Measurements from ENCODE around the gene CEP250.
"Not testable (repeated sequence)": the region's sequence is repeated elsewhere in the genome, so short reads cannot be mapped to it uniquely, and the experiment has no call there.

Gene CEP250

GRCh38 chr20:35546127-35546526 lies 90.7 kb downstream of the CEP250 start:
- CTCF ChIA-PET = interaction anchor here (1.1 kb wide), 1 partner anchor 72 kb away, joined by 3 read pairs; no protein-coding TSS in a partner anchor
- no peak for TF ChIP-seq ZNF670 (tag by site-specific recombination; IDR thresholded peaks at IDR 0.05; ENCODE audit: low read depth)
- TF ChIP-seq MYNN (tag by site-specific recombination; IDR thresholded peaks at IDR 0.05; ENCODE audit: borderline replicate concordance) = no peak
- TF ChIP-seq SALL2 (tag by site-specific recombination; IDR thresholded peaks at IDR 0.05; ENCODE audit: borderline replicate concordance) = no peak
- peak; percentile 99 for TF ChIP-seq PRDM1 (tag by site-specific recombination; IDR thresholded peaks at IDR 0.05)
- H3K4me3 ChIP-seq (ENCODE audit: low read depth, low read length) = no peak overlapping the region
- peaks cover 4% of the 10 kb centered on the region; the same call in 1 of the 2 replicates for H3K4me1 ChIP-seq (ENCODE audit: control insufficient read depth, insufficient read depth, low read length)
- H3K36me3 ChIP-seq (ENCODE audit: control insufficient read depth in 2 of 2, insufficient read depth in 1 of 2, low read length in 2 of 2) = peaks cover 5 to 76% of the 10 kb centered on the region in 2 experiments; a peak in 2 of 3 replicates
- H3K9me3 ChIP-seq (ENCODE audit: control insufficient read depth, insufficient read depth, low read depth, low read length) = no peaks in the 10 kb centered on the region
- no peak overlapping the region for H3K27ac ChIP-seq (ENCODE audit: extremely low read depth, low read depth, low read length)
- POLR2A ChIA-PET = no interaction called here

- H3K4me3 ChIP-seq (ENCODE audit: low read depth, low read length) = no peak overlapping the region
- no peaks in the 10 kb centered on the region for H3K9me3 ChIP-seq (ENCODE audit: control insufficient read depth, insufficient read depth, low read depth, low read length)
- TF ChIP-seq ZFP41 (tag by site-specific recombination; IDR thresholded peaks at IDR 0.05; ENCODE audit: borderline replicate concordance) = no peak
- 0 out of 2 replicates have a peak, but pooled peaks have one; percentile 24 for TF ChIP-seq PRDM10 (tag by site-specific recombination; IDR thresholded peaks at IDR 0.05)
- POLR2A ChIA-PET = no interaction called here
- CTCF ChIA-PET = interaction anchor here (0.7 kb wide), 1 partner anchor 18 kb away, joined by 3 read pairs; no protein-coding TSS in a partner anchor
- H3K27ac ChIP-seq (ENCODE audit: extremely low read depth, low read depth, low read length) = no peak overlapping the region
- peaks cover 7 to 88% of the 10 kb centered on the region in 2 experiments; a peak in 2 of 3 replicates for H3K36me3 ChIP-seq (ENCODE audit: control insufficient read depth in 2 of 2, insufficient read depth in 1 of 2, low read length in 2 of 2)
- H3K4me1 ChIP-seq (ENCODE audit: control insufficient read depth, insufficient read depth, low read length) = no peaks in the 10 kb centered on the region
Observed at GRCh38 chr20:35547329-35547728, 91.9 kb downstream of the CEP250 start.

GRCh38 chr20:35551503-35551902 lies 96.1 kb downstream of the CEP250 start:
- POLR2A ChIA-PET = interaction anchor here (1.3 kb wide), 1 partner anchor 9 kb away, joined by 3 read pairs; no protein-coding TSS in a partner anchor
- Histone ChIP-seq H3K9me3 (ENCODE audit: control insufficient read depth, insufficient read depth, low read depth, low read length) (no peaks in the 10 kb centered on the region), H3K4me3 (ENCODE audit: low read depth, low read length) (no peak overlapping the region), H3K27ac (ENCODE audit: extremely low read depth, low read depth, low read length) (no peak overlapping the region), H3K4me1 (ENCODE audit: control insufficient read depth, insufficient read depth, low read length) (no peaks in the 10 kb centered on the region), H3K36me3 (ENCODE audit: control insufficient read depth in 2 of 2, insufficient read depth in 1 of 2, low read length in 2 of 2) (peaks cover 7 to 96% of the 10 kb centered on the region in 2 experiments; a peak in 2 of 3 replicates)
- CTCF ChIA-PET = interaction anchor here (1.1 kb wide), 1 partner anchor 69 kb away, joined by 4 read pairs; no protein-coding TSS in a partner anchor
- TF ChIP-seq EGR2 (tag by site-specific recombination; IDR thresholded peaks at IDR 0.05; ENCODE audit: low read depth) (peak; percentile 51), KLF1 (tag by site-specific recombination; IDR thresholded peaks at IDR 0.05) (peak; percentile 47; the same call in 1 of the 2 replicates), ZNF112 (tag by site-specific recombination; IDR thresholded peaks at IDR 0.05) (no peak), KLF17 (tag by site-specific recombination; IDR thresholded peaks at IDR 0.05) (peak; percentile 97)

GRCh38 chr20:35552914-35553313 lies 97.5 kb downstream of the CEP250 start:
- CTCF ChIA-PET = interaction anchor here (0.6 kb wide), 1 partner anchor 28 kb away, joined by 5 read pairs; no protein-coding TSS in a partner anchor
- TF ChIP-seq ZNF362 (tag by site-specific recombination; IDR thresholded peaks at IDR 0.05) (peak; percentile 91), ZNF140 (tag by site-specific recombination; IDR thresholded peaks at IDR 0.05) (no peak)
- H3K36me3 ChIP-seq (ENCODE audit: control insufficient read depth in 2 of 2, insufficient read depth in 1 of 2, low read length in 2 of 2) = peaks cover 7 to 96% of the 10 kb centered on the region in 2 experiments; a peak in 2 of 3 replicates

GRCh38 chr20:35555461-35555860 lies 100.1 kb downstream of the CEP250 start:
- H3K9me3 ChIP-seq (ENCODE audit: control insufficient read depth, insufficient read depth, low read depth, low read length); POLR2A ChIA-PET; H3K4me3 ChIP-seq (ENCODE audit: low read depth, low read length); CTCF ChIA-PET; H3K4me1 ChIP-seq (ENCODE audit: control insufficient read depth, insufficient read depth, low read length); H3K27ac ChIP-seq (ENCODE audit: extremely low read depth, low read depth, low read length): not testable (repeated sequence)
- H3K36me3 ChIP-seq (ENCODE audit: control insufficient read depth in 2 of 2, insufficient read depth in 1 of 2, low read length in 2 of 2) = peaks cover 3 to 82% of the 10 kb centered on the region in 2 experiments; a peak in 2 of 3 replicates

More at GRCh38 chr20:35552914-35553313, 97.5 kb downstream of the CEP250 start:
- H3K4me1 ChIP-seq (ENCODE audit: control insufficient read depth, insufficient read depth, low read length) = no peaks in the 10 kb centered on the region
- H3K4me3 ChIP-seq (ENCODE audit: low read depth, low read length) = no peak overlapping the region
- no peaks in the 10 kb centered on the region for H3K9me3 ChIP-seq (ENCODE audit: control insufficient read depth, insufficient read depth, low read depth, low read length)
- H3K27ac ChIP-seq (ENCODE audit: extremely low read depth, low read depth, low read length) = no peak overlapping the region
- POLR2A ChIA-PET = interaction anchor here (0.6 to 1.3 kb wide), 2 partner anchors 11 to 12 kb away, joined by 3 to 4 read pairs; partner anchors contain the start of gene ERGIC3

Data from HEK293 (cell line).